ENCODE data around the gene GEMIN4.

DNA sequence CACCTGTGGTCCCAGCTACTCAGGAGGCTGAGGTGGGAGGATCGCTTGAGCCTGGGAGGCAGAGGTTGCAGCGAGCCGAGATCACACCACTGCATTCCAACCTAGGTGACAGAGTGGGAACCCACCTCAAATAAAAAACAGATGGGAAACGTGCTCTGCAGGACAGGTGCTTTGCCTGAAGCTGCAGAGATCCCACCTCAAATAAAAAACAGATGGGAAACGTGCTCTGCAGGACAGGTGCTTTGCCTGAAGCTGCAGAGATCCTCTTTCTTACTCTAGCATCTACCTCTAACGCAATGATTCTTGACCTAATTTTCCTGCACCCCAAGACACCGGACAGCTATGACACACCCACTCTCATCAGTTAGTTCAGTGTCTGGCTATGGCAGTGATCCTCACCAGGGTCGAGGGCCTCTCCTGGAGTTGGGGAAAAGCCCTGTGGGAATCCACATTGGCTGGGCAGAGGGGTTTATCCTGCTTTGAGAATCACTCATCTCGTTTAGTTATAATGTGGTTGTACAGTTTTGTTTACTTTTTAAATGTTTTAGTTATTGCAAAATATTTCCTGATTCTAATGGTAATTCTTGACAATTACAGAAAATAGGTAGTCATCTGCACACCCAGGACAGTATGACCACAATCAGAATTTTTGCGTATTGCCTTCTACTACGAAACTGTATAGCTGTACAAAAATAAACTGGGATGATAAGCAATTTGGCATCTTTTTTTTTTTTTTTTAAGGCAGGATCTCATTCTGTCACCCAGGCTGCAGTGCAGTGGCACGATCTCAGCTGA is 48.8 kb downstream of the GEMIN4 start:
- TF ChIP-seq, protein P1, sequence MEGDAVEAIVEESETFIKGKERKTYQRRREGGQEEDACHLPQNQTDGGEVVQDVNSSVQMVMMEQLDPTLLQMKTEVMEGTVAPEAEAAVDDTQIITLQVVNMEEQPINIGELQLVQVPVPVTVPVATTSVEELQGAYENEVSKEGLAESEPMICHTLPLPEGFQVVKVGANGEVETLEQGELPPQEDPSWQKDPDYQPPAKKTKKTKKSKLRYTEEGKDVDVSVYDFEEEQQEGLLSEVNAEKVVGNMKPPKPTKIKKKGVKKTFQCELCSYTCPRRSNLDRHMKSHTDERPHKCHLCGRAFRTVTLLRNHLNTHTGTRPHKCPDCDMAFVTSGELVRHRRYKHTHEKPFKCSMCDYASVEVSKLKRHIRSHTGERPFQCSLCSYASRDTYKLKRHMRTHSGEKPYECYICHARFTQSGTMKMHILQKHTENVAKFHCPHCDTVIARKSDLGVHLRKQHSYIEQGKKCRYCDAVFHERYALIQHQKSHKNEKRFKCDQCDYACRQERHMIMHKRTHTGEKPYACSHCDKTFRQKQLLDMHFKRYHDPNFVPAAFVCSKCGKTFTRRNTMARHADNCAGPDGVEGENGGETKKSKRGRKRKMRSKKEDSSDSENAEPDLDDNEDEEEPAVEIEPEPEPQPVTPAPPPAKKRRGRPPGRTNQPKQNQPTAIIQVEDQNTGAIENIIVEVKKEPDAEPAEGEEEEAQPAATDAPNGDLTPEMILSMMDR (conservative IDR thresholded peaks at IDR 0.05): no peak
- no peak for TF ChIP-seq EZH2 (IDR thresholded peaks at IDR 0.05; ENCODE audit: low read depth)
